DOHH2 (cell line): ENCODE measurements around the gene TNRC18.

ENCODE experiments used
- CTCF ChIP-seq: fragments of 200-600 bp; sonication (generic); IDR thresholded peaks from one replicate; pipeline ENCODE4 v1.5.1; 2014; ENCODE audit warnings: antibody characterized with exemption, mild to moderate bottlenecking, low read depth, low read length; ENCODE audit not compliant: poor library complexity, severe bottlenecking
- EZH2phosphoT487 ChIP-seq: fragments of 200-600 bp; sonication (generic); IDR thresholded peaks from 2 replicates; pipeline ENCODE4 v1.6.1; 2017; ENCODE audit warnings: borderline replicate concordance, mild to moderate bottlenecking, antibody characterized with exemption, low read length, moderate library complexity, mixed read lengths

- no peak for TF ChIP-seq CTCF
- no peak for TF ChIP-seq EZH2phosphoT487
Measured at GRCh38 chr7:5370454-5371353, 52.9 kb downstream of the TNRC18 start.
